Stimulated activated CD4-positive, alpha-beta T cell treated with anti-CD3 and anti-CD28 coated beads, Interleukin-15, amount 100 ng/mL, for 1 hour (primary cell): ENCODE results near the gene SLC24A3.

Experiments used
- DNase-seq, 2 donors: peaks; one replicate each; pipeline ENCODE4 v3.0.0-alpha.2; 2020; ENCODE audit warnings: low read depth in 1 of 2, low spot score in 1 of 2

The SLC24A3 gene

DNA sequence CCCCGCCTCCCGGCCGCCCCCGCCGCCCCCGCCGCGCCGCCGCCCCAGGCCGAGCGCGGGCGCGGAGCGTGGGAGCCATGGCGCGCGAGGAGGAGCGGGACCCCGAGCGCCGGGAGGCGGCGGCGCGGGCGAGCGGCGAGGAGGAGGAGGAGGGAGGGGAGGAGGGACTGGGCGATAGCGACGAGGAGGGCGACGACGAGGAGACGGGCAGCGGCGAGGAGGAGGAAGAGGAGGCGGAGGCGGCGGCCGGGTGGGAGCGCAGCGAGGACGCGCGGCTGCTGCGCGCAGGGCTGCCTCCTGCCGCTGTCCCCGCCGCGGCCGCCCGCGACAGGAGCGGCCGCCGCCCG is at the start of gene SLC24A3:
Gene SLC24A3 (plus strand): TSS at position 174 of the 347 bp plus-strand sequence.
- DNase-seq = no peak

DNA sequence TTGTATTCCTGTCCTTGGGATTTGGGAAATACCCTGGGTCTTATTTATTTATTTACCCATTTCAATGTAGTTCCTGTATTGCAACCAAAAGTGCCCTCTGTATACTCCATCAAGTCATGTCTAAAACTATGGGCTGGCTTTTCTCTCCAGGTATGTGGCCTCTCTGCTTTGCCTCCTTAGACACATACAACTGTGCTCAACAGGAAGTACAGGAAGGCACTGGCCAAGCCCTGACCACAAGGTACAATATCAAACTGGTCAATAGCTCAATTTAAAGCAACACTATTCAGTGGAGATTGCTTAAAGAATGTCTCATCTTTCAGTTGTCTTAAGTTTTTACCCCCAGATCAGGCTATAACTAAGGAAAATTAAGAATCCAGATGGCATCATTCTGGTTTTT is 42.3 kb upstream of the SLC24A3 start:
- DNase-seq = no peak

DNA sequence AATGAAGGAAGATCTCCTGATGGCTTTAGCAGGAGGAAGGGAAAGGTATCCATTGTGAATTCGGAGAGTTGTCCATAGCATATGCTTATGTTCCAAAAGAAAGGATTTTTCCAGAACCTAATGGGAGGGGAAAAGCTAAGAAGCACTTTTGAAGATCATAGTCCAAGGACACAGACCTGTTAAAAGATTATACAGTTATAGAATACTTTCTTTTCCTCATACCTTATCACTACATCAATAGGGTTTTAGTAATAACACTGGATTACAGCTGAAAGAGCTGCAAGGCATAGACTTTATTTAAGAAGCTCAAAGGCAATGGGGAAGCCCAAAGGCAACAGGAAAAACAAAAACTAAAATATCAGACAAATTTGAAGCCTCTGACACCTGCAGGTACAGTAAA is 39.8 kb upstream of the SLC24A3 start:
- no peak for DNase-seq

DNA sequence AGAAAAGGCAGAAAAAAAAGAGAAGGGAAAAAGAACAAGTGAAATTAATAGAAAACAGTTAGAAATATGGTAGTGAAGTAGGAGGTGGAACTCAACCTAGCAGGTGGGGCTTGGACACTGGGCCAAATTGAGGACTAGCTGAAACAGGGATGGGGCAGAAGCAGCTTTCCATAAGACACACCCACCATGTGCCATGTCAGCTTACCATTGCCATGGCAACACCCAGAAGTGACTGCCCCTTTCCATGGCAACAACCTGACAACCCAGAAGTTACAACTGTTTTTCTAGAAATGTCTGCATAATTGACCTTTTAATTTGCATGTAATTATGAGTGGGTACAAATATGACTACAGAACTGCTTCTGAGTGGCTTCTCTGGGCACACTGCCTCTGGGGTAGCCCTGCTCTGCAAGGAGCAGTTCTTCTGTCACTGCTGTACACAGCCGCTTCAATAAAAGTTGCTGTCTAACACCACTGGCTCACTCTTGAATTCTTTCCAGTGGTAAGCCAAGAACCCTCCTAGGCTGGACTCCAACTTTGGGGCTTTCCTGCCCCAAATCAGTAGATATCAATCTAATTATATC is 35.9 kb upstream of the SLC24A3 start:
- DNase-seq = no peak

DNA sequence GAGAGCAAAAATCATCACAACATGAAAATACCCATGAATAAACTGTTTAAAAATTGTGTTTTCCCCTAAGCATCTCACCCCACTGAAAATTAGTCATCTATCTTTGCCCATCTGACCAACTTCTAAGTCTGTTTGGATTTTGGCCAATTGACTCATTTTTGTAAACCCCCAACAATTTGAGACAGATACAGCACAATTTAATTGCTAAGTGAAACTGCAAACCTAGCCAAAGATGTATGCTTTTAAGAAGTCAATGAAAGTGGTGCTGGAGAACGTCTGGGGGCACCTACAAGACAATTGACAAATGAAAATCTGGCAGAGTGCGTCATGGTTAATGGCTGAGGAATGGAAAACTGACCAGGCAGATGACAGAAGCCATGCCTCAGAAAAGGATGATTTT is 30.9 kb upstream of the SLC24A3 start:
- DNase-seq = no peak

DNA sequence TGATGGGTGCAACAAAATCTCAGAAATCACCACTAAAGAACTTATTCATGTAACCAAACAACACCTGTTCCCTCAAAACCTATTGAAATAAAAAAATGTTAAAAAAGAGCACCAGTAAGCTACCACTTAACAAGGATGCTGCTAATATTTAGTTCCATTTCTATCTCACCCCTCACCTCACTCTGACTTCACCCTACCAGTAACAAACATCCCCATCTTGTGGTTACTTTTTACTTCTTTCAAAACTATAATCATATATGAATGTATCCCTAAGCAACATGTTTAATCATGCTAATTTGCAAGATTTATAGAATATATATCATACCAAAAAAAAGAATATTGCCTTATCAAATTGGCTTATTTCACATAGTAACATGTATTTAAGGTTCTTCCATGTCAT is 27.4 kb upstream of the SLC24A3 start:
- DNase-seq = no peak

DNA sequence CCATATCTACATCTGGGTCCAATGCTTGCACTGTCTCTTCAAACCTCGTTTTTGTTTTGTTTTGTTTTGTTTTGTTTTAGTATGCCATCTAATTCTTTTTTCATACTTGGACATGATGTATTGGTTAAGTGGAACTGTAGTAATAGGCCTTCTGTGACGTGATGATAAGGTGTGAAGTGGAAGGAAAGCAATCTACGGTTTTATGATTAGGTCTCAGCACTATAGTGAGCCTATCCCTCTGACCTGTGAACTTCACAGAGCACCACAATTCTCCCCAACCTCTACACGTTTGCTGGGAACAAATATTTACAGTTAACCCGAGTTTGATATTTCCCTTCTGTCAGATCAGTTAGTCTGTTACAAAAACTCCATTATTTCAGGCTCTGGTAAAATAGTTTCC is 19.1 kb upstream of the SLC24A3 start:
- no peak for DNase-seq

DNA sequence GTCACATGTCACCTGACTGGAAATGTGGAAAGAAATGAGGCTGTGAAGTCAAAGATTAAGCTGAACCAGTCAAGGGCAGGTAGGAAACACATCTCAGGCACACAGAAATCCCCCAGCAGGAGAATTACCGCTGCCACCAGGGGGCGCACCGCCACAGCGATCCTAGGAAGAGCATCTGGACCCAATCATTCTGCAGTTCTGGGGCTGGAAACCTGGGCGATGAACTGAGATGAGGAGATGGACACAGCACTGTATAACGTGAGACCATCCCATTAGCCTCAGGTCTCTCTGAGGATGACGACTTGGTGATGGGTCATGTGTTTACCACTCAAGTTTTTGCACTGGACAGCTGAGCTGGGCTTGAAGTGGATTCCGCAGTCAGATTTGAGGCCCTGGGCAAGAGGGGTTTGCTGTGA is 6.5 kb upstream of the SLC24A3 start:
- DNase-seq = peak; percentile 11 to 42

DNA sequence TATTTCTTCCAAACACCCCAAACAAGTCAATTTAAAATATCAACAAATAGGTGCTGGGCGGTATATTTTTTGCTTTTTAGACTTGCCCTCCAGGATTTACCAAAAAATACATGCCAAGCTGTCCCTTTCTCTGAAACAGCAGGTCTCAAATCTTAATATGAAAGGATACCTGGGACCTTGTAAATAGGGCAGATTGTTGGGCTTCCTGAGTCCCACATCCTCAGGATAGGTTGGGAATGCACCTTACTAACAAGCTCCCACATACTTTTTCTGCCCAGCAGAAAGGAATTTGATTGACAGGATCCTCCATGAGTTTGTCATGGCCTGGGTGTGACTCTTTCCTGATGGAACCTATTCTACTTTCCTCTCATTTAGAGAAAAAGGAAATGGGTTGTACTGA is 4.9 kb upstream of the SLC24A3 start:
- DNase-seq = no peak

DNA sequence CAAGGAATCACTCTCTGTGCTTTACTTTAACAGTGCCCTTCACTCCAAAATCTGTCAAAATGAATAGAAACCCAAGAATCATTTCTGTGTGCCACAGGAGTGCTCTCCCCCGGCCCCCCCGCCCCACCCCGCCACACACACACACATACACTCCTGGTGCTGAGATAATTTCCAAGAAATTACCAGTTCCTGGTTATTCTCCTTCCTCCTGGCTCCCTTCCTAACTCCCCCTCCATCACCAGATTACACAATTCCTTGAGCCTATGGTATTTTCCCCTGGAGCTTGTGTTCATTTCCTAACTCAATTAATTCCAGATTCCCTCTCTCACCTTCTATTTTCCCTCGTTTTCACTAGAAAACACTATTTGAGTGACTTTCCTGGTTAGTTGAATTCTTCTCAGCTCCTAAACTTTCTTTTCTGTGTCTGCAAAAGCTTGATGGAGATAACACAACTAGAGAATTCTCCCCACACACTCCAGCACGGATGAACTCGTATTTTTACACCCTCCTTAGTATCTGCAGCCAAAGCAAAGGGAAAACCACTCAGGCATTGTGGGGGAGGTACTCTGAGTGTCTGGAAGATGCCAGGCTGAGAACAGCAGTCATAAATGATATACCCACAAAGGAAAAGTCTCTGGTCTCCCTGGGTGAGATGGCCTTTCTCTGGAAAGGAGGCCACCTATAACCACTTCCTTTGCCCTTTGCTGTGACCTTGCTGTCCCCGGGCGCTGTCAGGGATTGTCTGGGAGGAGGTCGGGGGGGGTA is 1.9 kb upstream of the SLC24A3 start:
- DNase-seq = no peak

DNA sequence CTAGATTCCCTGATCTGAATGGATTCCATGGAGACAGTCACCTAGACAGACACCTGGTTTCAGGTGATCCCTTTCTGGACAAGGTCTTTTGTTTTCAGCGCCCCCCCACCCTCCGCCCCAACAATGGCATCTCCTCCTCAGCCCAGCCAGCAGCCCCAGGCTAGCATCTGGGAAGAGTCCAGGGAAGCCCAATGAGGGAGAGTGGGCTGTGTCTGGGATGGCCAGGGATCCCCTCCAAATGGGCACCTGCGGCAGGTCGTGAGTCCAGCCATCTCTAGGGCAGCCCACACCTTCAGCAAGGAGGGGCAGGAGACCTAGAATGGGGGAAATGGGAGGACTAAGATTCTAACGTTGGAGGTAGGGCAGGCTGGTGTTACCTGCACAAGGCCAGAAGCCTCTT is 1.2 kb upstream of the SLC24A3 start:
- no peak for DNase-seq

DNA sequence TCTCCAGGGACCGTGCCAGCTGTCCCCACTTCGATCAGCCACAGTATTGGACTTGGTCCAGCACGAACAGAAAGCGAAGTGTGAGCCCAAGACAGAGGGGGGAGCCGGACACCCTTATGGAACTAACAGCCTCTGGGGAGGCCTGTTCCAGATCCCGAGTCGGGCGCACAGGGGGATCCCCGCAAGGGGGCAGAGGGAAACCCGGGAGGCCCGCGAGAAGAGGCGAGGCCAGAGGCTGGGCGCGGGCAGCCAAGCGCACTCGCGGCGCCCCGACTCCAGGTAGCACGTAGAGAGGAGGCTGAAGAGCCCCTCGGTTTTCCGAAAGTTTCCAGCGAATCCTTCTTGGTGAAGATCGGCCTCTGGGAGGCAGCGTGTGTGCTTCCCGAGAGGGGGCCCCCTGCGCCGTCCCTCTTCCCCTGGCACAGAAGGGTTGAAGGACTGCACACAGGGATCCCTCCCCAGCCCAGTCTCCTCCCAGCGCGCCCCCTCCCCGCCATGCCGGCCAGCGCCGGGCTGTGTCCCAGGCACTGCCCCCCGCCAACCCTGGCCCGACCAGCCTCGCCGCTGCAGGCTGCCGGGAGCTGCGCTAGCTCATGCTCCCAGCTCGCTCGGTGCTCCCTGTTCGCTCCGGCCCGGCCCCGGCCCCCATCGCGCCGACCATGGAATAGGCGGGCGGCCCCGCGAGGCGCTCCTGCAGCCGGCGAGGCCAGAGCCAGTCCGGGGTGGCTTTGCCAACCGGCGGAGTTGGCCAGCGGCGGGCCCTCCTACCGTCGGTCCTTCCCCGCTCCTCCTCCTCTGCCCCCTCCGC is 577 bp upstream of the SLC24A3 start:
- DNase-seq = no peak

DNA sequence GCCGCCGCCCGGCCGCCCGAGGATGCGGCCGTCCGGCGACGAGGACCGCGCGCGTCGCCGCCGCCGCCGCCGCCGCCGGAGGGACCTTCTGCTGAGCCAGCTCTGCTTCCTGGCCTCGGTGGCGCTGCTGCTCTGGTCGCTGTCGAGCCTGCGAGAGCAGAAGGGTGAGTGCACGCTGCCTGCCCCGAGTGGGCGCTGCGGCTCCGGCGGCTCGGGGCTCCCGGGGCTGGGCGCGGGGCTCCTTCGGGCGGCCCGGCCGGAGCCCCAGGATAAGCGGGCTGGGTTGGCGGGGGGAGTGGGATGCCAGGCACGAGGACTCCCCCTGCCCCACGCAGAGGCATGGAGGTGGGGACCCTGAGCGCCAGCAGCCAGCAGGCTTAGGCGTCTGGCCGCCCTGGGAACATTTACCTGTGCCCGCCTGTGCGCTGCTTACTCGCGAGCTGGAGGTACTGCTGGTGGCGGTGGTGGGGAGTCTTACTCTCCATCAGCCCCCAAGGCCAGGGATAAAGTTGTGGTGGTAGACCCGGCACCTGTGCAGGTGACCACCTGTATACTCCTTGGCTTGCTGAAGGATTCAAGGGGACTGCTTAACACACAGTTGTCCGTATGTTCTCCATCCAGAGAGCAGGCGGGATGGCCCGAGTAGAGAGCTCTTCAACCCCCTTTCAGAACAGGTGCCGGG is 520 bp downstream of the SLC24A3 start:
- DNase-seq = no peak

DNA sequence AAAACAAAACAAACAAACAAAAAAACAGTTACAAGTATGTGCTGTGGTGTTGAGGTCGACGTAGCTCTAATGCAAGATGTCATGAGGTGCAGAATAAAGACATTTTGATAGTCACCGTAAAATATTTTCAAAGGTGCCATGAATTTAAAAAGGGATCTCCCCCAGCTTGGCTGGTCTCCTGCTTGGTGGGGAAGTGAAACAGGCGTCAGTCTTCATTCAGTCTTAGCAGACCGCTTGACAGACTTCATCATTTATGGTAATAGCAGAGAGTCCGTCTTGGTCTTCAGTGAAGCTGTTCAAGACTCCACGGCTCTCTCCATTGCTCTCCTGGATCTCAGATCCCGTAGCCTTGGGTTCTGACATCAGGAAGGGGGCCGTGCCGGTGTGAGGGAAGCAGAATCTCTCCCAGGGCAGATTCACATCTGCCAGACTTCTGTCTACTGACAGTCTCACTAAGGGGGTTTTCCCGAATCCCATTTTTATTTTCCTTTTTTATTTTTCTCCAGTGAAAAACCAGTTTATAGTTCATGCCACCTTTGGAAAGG is 1.6 kb downstream of the SLC24A3 start:
- no peak for DNase-seq

DNA sequence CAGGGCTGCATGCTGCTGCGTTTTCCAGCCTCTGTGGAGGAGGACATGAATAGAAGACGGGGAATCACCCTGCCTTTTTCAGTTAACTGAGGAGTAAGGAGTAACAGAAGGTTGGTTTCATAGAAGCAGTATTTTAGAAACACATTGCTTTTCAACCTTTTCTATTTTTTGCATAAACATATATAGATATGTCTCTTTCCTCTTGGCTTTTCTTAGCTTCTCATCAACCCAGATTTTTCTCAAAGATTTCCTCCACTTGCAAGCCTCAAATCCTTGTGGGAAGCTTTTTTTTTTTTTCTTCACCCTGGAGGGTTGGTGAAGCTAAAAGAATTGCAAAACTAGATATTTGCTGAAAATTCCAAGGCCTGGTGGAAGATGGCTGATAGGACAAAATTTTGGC is 6.0 kb downstream of the SLC24A3 start:
- DNase-seq = no peak

DNA sequence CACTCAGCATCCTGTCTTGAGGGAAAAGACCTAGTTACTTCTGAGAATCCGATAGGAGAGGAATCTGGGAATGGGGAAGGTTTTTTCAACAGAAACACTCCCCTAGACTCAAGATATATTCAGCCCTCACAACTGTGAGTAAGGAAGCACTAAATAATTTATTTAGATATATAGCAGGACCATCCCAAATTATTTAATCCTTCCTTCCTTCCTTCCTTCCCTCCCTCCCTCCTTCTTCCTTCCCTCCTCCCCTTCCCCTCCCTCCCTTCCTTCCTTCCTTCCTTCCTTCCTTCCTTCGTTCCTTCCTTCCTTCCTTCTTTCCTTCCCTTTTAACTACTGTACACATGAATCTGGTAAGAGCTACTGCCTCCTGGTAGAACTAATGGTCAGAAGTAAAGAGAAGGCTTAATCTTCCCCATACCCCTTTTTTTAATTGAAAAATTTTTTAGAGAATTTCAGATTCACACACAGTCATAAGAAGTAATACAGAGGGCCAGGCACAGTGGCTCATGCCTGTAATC is 10.1 kb downstream of the SLC24A3 start:
- no peak for DNase-seq

DNA sequence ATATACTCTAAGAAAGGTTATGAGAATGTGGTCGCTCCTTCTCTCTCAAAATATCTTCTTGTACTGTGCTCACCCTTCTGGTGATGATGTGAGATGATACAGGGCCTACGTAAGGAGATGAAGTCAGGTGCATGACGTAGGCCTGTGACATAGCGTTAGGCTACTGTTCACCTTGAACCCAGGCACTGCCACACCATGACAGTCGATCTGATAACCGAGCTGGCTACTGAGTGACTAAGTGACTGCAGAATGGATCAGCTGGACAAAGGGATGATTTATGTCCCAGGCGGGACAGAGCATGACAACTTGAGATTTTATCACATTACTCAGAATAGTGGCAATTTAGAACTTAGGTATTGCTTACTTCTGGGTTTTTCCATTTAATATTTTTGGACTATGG is 11.2 kb downstream of the SLC24A3 start:
- no peak for DNase-seq

DNA sequence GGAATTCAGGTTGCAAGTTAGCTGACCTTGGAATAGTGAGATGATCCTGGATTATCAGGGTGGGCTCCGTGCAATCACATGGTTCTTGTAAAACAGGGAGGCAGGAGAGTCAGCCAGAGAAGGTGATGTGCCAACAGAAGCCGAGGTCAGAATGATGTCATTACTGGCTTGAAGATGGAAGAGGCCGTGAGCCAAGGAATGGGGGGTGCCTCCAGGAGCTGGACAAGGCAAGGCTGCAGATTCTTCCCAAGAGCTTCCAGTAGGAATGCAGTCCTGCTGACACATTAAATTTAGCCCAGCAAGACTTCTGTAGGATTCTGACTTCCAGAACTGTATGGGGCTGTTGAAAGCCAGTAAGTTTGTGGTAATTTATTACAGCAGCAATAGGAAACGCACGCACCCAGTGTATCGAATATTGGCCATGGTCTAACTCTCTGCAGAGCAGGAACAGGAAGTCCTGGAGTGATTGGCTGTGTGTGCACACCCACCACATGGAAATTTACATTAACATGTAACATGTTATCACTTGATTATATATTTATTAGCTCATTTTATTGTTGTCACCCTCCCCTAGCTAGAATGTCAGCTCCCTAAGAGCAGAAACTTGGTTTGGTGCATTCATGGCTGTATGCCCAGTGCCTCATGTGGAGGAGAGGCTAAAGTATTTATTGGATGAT is 19.1 kb downstream of the SLC24A3 start:
- DNase-seq = no peak

DNA sequence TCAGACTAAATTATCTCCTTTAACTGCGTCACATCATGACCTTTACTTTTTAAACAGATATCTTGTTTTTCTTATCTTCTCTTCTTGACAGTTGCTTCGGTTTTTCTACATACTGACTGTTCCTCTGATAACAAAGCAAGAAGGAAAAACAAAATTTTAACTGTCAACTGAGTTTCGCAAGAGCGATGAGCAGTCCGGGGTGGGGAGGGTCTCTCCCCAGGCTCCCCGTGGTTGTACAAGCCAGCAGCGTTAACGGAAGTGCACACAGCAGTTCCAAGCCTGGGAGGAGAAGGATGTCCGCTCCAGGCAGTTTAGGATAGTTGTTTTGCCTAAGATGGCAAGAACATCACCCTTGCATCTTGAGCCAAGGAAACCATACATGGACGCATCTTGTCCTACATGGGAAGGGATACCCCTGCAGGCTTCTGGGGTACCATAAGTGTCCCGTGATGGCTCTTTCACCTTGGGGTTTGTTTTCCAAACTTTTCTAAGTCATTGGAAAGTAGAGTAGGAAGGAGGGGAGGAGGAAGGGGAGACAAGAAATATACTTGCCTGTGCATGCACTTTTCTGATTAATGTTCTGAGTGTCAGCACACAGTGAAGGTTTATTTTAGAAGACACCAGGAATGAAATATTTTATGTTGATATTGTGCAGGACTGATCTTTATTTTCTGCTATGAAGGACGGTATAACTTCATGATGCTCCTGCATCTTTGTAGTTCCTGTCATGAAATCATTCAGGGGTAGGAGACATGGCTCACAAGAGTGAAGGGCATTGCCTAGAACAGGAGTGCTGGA is 20.8 kb downstream of the SLC24A3 start:
- DNase-seq = no peak
